ENCODE measurements around the gene IL22RA2.
A peak's percentile ranks its signal among the peaks of the same experiment; 100 is the strongest.

The IL22RA2 gene

DNA sequence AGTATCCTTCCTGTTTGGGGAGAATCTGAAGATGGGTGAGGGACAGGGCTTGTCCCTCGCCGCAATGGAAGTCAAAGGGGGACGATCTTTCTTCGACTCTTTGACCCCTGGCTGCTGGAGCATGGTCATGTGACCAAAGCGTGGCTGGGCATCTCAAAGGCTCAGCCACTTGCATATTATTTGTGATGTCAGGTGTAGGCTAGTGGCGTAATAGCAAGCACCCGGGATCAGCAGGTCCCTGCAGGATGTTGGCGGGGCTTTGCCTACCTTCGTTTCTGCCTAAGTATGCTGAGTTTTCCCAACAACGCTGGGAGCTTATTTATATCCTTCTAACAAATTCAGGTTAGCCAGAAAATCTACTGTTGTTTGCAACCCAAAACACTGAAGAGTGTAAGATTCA, 78.4 kb downstream of the IL22RA2 start:
- TF ChIP-seq, protein P1, sequence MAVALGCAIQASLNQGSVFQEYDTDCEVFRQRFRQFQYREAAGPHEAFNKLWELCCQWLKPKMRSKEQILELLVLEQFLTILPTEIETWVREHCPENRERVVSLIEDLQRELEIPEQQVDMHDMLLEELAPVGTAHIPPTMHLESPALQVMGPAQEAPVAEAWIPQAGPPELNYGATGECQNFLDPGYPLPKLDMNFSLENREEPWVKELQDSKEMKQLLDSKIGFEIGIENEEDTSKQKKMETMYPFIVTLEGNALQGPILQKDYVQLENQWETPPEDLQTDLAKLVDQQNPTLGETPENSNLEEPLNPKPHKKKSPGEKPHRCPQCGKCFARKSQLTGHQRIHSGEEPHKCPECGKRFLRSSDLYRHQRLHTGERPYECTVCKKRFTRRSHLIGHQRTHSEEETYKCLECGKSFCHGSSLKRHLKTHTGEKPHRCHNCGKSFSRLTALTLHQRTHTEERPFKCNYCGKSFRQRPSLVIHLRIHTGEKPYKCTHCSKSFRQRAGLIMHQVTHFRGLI (tag by site-specific recombination; IDR thresholded peaks at IDR 0.05) = peak; percentile 55; the same call in 1 of the 2 replicates
- no peak for TF ChIP-seq ZNF555 (tag by site-specific recombination; conservative IDR thresholded peaks at IDR 0.05)
- Histone ChIP-seq H3K36me3 (ENCODE audit: control insufficient read depth in 2 of 2, insufficient read depth in 1 of 2, low read length in 2 of 2) (no peaks in the 10 kb centered on the region), H3K4me1 (ENCODE audit: control insufficient read depth, insufficient read depth, low read length) (no peaks in the 10 kb centered on the region), H3K27ac (ENCODE audit: extremely low read depth, low read depth, low read length) (no peak overlapping the region), H3K4me3 (ENCODE audit: low read depth, low read length) (no peak overlapping the region), H3K9me3 (ENCODE audit: control insufficient read depth, insufficient read depth, low read depth, low read length) (no peaks in the 10 kb centered on the region)
- POLR2A ChIA-PET = no interaction called here
- CTCF ChIA-PET = interaction anchor here (0.6 to 5.4 kb wide), 34 partner anchors 9 to 547 kb away, joined by 3 to 62 read pairs (median 4); no protein-coding TSS in a partner anchor

DNA sequence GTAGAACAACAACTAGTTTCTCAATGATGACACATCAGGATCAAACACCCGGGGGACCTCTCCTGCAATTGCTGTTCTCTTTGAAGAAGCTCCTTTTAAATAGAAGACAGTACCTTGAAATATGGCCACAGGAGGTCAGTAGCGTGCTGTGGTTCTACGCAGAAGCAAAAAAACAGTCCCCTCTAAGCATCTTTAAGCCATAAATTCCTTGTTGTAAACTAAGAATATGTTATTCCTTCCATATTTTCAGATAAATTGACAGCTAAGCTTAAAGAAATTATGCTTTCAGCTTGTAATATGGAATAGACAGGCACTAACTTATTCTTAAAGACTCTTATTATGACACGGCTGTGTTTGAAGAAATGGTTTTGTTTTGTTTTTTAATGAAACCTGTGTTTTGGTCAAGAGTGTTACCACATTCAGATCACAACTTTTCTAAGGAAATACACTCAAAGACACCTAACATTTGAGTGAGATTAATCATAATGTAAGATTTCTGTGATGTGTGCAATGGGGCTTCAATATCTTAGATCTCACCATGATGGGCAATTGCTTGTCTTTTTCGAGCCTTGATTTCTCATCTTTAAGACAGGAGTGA, 78.9 kb downstream of the IL22RA2 start:
- TF ChIP-seq ZNF324 (tag by site-specific recombination; IDR thresholded peaks at IDR 0.05) (no peak), ZFP3 (tag by site-specific recombination; IDR thresholded peaks at IDR 0.05; ENCODE audit: low read depth) (no peak), ZNF654 (tag by site-specific recombination; IDR thresholded peaks at IDR 0.05; ENCODE audit: low read depth) (peak; percentile 87), ZNF138 (tag by site-specific recombination; IDR thresholded peaks at IDR 0.05; ENCODE audit: borderline replicate concordance) (no peak), SP7 (tag by site-specific recombination; IDR thresholded peaks at IDR 0.05) (no peak), ZNF521 (tag by site-specific recombination; IDR thresholded peaks at IDR 0.05) (no peak), ZNF660 (tag by site-specific recombination; IDR thresholded peaks at IDR 0.05) (peak; percentile 62; the same call in 1 of the 2 replicates), GLI4 (tag by site-specific recombination; IDR thresholded peaks at IDR 0.05) (no peak), MYNN (tag by site-specific recombination; IDR thresholded peaks at IDR 0.05; ENCODE audit: borderline replicate concordance) (peak; percentile 90), ZNF223 (tag by site-specific recombination; IDR thresholded peaks at IDR 0.05) (no peak), ZNF169 (tag by site-specific recombination; IDR thresholded peaks at IDR 0.05) (no peak), ZNF394 (tag by site-specific recombination; IDR thresholded peaks at IDR 0.05; ENCODE audit: borderline replicate concordance) (no peak), ZNF670 (tag by site-specific recombination; IDR thresholded peaks at IDR 0.05; ENCODE audit: low read depth) (no peak), ZNF140 (tag by site-specific recombination; IDR thresholded peaks at IDR 0.05) (no peak), TRIM28 (IDR thresholded peaks at IDR 0.05; ENCODE audit: borderline replicate concordance, low read length) (0 out of 2 replicates have a peak, but pooled peaks have one; percentile 6), ZNF621 (tag by site-specific recombination; IDR thresholded peaks at IDR 0.05) (no peak), ZNF174 (tag by site-specific recombination; IDR thresholded peaks at IDR 0.05) (no peak)
- TF ChIP-seq, protein P2, sequence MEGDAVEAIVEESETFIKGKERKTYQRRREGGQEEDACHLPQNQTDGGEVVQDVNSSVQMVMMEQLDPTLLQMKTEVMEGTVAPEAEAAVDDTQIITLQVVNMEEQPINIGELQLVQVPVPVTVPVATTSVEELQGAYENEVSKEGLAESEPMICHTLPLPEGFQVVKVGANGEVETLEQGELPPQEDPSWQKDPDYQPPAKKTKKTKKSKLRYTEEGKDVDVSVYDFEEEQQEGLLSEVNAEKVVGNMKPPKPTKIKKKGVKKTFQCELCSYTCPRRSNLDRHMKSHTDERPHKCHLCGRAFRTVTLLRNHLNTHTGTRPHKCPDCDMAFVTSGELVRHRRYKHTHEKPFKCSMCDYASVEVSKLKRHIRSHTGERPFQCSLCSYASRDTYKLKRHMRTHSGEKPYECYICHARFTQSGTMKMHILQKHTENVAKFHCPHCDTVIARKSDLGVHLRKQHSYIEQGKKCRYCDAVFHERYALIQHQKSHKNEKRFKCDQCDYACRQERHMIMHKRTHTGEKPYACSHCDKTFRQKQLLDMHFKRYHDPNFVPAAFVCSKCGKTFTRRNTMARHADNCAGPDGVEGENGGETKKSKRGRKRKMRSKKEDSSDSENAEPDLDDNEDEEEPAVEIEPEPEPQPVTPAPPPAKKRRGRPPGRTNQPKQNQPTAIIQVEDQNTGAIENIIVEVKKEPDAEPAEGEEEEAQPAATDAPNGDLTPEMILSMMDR (tag by site-specific recombination; IDR thresholded peaks at IDR 0.05) = peak; percentile 49; the same call in 1 of the 2 replicates
- TF ChIP-seq, protein P3, sequence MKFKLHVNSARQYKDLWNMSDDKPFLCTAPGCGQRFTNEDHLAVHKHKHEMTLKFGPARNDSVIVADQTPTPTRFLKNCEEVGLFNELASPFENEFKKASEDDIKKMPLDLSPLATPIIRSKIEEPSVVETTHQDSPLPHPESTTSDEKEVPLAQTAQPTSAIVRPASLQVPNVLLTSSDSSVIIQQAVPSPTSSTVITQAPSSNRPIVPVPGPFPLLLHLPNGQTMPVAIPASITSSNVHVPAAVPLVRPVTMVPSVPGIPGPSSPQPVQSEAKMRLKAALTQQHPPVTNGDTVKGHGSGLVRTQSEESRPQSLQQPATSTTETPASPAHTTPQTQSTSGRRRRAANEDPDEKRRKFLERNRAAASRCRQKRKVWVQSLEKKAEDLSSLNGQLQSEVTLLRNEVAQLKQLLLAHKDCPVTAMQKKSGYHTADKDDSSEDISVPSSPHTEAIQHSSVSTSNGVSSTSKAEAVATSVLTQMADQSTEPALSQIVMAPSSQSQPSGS (tag by site-specific recombination; IDR thresholded peaks at IDR 0.05; ENCODE audit: low read depth) = no peak
- TF ChIP-seq, protein P4, sequence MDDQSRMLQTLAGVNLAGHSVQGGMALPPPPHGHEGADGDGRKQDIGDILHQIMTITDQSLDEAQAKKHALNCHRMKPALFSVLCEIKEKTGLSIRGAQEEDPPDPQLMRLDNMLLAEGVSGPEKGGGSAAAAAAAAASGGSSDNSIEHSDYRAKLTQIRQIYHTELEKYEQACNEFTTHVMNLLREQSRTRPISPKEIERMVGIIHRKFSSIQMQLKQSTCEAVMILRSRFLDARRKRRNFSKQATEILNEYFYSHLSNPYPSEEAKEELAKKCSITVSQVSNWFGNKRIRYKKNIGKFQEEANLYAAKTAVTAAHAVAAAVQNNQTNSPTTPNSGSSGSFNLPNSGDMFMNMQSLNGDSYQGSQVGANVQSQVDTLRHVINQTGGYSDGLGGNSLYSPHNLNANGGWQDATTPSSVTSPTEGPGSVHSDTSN (CRISPR knock-in tag; IDR thresholded peaks at IDR 0.05) = no peak
- TF ChIP-seq, protein P5, sequence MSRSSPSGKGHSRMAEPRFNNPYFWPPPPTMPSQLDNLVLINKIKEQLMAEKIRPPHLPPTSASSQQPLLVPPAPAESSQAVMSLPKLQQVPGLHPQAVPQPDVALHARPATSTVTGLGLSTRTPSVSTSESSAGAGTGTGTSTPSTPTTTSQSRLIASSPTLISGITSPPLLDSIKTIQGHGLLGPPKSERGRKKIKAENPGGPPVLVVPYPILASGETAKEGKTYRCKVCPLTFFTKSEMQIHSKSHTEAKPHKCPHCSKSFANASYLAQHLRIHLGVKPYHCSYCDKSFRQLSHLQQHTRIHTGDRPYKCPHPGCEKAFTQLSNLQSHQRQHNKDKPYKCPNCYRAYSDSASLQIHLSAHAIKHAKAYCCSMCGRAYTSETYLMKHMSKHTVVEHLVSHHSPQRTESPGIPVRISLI (tag by site-specific recombination; IDR thresholded peaks at IDR 0.05) = peak; percentile 56; the same call in 1 of the 2 replicates
- Histone ChIP-seq H3K9me3 (ENCODE audit: control insufficient read depth, insufficient read depth, low read depth, low read length) (no peaks in the 10 kb centered on the region), H3K4me1 (ENCODE audit: control insufficient read depth, insufficient read depth, low read length) (no peaks in the 10 kb centered on the region), H3K27ac (ENCODE audit: extremely low read depth, low read depth, low read length) (no peak overlapping the region), H3K4me3 (ENCODE audit: low read depth, low read length) (no peak overlapping the region), H3K36me3 (ENCODE audit: control insufficient read depth in 2 of 2, insufficient read depth in 1 of 2, low read length in 2 of 2) (no peaks in the 10 kb centered on the region)
- ChIA-PET POLR2A (interaction anchor here (0.6 kb wide), 1 partner anchor 793 kb away, joined by 3 read pairs; no protein-coding TSS in a partner anchor), CTCF (interaction anchor here (0.6 to 5.4 kb wide), 54 partner anchors 9 to 910 kb away, joined by 3 to 62 read pairs (median 4); partner anchors contain the start of gene IL20RA)
